NCI-H524 (cell line): ENCODE data around the gene FNTB.
A peak's percentile ranks its signal among the peaks of the same experiment; 100 is the strongest.

Experiments
- DNase-seq, 2 experiments: peaks; one replicate each; lab custom pipeline; 2025; lab: John Stamatoyannopoulos, UW

Gene FNTB

DNA sequence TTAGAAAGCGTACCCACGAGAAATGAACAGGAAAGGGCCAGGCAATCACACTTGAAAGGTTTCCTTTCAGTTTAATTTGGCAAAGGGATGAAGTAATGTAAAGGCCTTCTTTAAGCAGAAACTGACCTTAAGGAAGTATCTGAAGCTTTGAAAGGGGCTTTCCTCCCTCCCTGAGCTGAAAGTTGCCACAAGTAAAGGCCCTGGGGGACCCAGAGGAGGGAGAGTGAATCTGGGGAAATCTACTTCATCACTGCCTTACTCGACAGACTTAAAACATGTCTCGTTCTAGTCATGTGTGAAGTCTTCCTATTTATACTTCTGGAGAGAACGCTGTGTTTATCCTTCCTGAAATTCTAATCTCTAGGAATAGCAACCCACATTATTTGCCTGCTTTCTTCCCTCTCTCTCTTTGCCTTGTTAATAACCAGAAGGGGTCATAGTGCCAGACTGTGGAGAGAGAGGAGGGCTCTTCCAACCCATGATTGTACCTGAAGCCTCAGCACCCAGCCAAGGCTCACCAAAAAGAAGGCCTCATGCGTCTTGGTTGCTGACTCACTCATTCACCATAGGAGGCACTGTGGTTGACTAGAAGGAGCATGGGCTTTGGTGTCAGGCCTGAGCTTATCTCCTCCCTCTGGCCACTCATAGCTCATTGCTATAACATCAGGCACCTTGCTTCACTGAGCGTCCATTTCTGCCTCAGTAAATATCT is 33.9 kb upstream of the FNTB start:
- DNase-seq, result no peak

DNA sequence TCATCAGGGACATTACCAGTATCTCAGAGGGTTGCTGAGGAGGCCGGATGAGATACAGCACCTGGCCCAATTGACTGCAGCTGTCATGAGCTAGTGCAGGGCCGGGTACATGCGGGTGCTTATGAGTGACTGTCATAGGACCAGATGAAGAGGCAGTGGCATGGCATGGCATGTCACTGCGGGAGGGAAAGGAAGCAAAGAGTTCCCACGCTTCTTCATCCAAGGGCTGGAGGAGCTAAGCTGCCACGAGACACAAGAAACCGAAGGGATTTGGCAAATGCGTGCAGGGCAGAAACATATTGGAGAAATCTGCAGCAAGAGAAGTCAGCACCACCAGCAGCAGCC is 33.4 kb upstream of the FNTB start:
- no peak for DNase-seq

DNA sequence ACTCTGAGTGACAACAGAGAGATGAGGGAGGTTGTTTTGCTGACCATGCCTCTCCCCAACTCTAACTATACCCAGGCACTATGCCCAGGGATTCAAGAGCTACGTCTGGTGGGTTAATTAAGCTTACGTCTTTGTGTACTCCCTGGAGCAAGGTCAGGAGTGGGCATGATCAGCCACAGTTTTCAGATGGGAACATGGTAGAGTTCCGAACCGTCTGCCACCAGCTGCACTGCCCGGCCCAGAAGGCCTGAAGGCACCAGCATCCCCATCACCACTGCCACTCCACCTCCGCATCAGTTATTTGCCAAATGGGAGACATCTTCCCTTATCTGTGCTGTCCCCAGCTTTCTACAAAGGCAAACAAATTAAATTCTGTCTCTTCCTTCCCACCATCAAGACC is 33.0 kb upstream of the FNTB start:
- no peak for DNase-seq

DNA sequence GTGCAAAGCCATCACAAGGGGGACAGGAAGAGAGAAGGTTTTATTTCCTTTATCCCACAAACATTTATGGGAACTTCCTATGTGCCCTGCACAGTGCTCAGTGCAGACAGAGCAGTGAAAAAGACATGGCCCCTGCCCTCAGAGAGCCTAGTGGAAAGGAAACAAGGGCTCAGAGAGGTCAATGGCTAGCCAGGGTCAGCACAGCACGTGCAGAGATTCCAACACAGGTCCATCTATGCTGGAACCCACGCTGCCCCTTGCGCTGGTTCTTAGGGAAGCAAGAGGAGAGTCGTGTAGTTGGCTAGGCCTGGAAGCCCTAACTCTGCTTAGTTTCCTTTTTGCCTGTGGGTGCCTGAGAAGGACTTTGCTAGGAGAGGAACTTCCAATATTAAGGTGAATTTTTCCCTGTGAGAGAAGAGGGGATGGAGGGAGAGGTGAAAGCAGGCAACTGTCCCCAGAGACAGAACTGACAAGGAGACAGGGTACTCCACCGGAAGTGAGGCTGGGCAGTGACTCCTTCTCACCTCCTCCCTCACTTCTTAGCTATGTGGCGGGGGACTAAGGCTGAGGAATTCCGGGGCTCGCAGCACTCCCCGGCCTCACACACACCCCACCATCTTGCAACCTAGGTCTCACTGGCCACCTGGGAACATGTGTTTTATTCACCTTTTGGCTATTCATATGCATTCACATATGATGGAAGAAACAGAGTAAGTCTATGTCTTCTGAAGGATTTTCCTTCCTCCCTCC is 32.0 kb upstream of the FNTB start:
- no peak for DNase-seq

DNA sequence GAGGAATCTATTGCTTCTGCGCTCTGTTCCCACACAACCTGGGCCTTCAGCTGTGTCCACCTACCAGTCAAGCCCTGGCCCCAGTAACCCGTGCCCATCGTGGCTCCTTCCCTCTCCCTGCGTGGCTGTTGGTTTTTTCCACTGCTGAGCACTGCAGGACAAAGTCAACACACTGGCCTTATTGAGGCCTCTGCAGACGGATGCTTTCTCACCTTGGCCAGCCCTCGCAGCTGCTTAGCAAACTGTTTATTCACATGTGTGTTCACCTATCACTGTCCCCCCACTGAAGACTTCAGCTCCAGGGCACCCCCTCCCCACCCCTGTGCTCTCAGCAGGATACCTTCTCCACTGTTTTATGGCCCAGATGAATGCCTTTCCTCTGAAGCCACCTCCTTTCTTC is 31.4 kb upstream of the FNTB start:
- no peak for DNase-seq

DNA sequence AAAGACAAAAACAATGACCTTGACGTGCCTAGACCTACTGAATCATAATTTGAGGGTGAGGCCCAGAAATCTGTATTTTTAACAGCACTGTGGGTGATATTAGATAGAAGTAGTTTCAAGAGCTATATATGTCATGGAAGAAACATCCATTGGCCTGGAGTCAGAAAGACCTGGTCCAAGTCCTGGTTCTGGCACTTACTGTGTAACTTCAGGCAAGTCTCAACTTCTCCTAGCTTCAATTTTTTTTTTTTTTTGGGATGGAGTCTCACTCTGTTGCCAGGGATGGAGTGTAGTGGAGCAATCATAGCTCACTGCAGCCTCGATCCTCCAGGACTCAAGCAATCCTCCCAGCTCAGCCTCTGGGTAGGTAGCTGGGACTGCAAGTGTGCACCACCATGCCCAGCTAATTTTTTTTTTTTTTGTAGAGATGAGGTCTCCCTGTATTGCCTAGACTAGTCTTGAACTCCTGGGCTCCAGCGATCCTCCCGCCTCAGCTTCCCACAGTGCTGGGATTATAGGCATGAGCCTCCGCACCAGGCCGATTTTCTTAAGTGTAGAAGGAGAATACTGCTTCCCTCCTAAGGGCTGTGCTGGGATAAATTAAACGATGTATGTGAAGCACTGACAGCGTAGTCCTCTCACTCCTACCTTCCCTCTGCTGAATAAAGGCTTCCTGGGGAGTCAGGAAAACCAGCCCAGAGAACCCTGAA is 29.8 kb upstream of the FNTB start:
- no peak for DNase-seq

DNA sequence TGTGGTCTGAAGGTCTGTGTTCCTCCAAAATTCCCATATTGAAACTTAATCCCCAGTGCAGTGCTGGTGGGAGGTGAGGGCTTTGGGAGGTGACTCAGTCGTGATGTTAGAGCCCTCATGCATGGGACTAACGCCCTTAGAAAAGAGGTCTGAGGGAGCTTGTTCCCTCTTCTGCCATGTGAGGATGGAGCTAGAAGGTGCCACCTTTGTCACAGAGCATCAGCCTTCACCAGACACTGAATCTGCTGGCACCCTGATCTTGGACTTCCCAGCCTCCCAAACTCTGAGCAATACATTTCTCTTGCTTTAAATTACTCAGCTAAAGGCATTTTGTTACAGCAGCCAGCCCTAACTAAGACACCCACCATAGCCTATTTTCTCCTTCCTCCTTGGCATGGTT is 28.5 kb upstream of the FNTB start:
- no peak for DNase-seq

DNA sequence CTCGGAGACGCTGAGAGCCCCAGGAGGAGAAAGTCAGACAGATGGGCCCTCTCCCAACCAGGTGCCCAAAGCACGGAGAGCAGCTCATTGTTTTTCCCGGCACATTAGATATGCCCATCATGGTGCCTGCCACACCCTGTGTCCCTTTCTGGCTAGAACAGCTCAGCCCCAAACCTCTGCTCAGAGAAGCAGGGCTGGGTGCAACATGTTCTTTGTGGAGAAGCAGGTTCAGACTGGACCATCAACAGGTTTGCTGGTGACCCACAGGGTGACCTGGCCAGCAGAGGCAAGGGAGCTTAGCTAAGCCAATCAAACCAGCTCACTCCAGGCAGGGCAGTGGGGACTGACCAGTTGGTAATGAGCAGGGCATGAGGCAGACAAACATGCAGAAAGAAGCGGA is 28.0 kb upstream of the FNTB start:
- DNase-seq, result no peak

DNA sequence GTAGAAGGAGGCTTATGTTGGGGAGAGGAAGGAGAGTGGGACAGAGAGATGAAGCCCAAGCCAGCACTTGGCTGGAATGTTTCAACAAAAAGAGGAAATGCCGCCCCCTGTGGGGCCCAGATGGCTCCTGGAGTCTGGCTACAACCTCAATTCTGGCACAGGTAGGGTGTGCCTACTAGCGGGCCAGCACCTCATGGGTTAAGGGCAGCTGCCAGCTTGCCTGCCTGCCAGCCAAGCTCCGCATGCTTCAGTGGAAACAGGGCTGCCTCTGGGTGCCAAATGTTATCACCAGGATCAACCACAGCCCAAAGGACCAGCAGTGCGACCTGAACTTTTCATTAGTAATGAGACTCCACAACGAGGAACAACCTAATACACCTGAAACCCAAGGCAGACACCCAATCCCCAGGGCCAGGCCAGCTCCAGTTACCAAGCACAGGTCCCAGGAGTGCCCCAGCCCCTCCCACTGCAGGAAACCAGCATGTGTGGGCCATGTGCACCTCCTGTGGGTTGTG is 25.9 kb upstream of the FNTB start:
- peak in 1 of 2 experiments; percentile 31 for DNase-seq

DNA sequence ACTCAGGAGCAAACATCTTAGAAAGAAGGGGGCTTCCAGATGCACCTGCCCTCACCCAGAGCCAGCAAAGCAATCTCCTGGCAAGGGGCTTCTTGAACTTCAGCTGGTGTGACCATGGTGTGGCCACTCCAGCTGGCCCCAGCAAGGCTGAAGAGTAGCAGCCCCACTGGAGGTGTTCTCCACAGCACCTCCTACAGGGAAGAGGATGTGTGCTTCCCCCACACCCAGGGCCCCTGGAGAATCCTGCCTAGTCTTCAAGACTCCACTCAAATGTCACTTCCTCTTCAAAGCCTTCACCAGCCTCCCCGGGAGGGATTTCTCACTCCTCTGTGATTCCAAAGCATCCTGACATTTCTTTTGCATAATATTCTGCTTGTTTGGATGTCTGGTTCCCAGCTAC is 23.1 kb upstream of the FNTB start:
- DNase-seq, result peak in 1 of 2 experiments; percentile 16

DNA sequence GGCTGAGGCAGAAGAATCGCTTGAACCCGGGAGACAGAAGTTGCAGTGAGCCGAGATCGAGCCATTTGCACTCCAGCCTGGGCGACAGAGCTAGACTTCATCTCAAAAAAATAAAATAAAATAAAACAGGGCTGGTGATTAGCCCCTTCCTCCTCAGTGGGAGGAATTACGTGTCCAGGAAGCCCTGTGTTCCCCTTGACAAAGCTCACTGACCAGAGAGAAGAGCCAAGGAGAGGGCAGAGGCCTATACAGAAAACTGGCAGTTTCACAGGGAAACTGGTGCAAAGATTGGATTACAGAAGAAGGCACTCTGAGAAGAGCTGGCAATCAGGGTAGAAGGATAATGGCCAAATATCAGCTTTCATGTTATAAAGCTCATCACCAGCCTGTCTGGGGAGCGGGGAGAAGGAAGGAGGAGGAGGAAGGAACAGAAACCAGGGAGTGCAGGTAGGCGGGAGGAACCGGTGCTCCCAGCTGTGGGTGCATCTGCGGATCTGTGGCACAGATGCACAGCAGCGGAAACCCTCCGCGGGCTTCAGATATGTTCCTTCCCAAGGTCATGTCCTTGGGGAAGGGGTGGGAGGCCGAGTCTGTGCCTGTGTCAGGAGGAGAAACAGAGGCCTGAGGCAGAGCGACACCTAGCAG is 21.2 kb upstream of the FNTB start:
- DNase-seq, result no peak

DNA sequence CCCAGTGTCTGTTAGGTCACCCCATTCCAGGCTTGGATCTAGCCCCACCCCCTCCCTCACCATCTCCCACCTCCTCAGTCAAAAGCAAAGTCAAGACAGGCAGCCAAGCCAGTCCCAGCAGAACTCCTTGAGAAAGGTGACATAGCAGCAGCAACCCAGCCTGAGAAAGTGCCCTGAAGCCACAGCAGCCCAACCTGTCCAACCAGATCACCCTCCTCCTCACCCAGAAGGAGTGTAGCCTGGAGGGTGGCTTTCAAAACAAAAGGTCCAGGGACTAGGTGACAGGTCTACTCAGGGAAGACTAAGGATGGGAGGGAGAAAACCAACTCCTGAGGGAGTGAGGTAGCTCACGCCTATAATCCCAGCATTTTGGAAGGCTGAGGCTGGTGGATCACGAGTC is 19.7 kb upstream of the FNTB start:
- no peak for DNase-seq

DNA sequence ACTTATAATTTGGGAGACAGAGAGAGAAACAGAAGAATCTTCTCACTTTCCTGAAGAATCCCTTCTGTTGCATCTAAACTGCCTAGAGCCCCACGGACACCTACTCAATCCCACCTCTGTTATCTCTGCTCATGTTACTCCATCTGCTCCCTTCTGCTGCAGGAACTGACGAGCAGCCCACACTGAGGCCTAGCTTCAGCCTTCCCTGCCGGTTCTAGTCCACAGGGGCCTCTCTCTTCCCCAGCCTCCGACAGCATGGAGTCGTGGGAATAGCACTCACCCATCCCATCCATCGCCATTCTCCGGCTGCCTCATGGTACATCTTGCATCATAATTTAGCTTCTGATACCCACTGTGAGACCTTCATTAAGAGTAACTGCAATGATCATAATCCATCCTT is 18.5 kb upstream of the FNTB start:
- DNase-seq, result peak in 1 of 2 experiments; percentile 34

DNA sequence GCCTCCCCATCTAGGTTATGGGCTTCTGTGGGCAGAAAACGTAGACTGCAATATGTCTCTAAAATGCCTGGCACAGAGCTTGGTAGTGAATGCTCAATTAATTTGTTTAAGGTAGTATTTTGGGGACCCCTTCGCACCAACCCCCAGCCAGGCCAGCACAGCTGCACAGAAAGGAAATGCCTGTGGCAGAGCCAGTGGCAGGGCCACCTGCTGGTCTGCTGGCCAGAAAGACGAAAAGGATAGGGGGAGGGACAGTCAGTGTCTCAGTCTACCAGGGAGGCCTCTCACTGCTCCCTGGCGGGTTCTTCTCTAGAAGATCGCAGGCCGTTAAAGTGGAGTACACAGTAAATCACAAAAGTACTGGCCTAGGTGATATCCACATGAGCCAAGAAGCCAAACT is 18.0 kb upstream of the FNTB start:
- no peak for DNase-seq

DNA sequence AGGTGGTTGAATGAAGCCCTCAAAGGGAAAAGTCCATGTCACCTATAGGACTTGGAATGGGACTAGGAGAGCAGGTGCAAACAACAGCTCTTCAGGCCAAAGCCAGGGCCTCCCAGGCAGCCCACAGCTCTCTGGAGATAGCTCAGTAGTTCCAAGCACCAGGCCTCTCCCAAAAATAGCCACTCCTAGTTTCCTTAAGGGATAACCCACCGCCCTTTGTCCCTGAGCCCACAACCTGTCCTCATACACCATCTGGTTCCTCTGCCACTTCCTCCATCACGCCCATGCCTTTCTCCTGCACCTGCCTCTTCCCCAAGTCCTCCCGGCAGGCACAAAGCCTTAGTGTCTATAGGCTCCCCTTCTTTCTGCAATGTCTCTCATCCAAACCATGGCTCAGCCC is 16.7 kb upstream of the FNTB start:
- DNase-seq, result no peak

DNA sequence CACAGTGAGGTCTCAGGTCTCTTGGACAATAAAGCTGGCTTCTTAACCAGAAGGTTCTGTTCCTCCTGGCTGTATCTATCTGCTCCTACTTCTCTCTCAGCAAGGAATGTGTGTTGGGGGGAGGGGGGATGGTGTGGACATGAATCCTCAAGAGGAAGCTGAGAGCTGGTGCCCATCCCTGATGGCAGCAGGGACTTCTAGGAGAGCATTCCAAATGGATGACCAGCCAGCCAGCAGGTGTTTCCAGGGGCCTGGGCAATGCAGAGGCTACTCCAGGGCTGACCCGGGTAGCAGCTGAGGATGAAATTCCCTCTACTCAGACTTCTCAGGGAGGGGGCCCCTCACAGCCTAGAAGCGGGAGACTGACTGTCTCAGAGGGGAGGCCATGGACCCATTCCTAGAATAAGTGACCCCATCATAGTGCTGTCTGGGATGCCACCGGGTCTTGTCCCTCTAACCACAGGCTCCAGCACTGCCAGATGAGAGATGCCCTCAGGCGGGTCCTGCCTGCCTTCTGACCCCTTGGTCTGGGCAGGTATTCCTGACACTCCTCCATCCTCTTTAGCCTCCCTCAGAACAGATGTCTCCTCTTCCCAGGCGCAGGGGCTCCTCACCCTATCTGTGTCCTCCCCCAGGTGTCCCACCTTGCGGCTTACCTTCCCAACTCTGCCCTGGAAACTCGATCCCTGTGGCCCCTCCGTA is 15.8 kb upstream of the FNTB start:
- peak in 1 of 2 experiments; percentile 49 for DNase-seq

DNA sequence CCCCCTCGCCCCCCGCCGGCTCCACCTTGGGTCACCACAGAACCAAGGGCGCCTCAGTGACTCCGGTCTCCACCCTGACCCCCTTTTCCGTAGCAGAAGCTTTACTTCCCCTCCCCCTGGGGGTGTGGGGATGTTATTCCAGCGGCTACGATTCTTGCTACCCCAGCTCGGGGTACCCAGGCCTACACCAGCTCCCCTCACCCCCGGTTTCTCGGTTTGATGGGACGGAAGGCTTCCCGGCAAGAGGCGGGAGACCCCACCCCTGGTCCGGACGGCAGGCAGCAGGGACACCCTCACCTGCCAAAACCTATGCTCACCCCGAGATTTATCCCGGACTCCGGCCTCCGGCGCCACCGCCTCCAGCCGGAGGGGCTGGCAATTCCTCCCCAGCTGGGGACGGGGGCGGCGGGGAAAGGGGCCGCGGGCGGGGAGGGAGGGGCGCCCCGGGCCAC is 15.2 kb upstream of the FNTB start:
- DNase-seq, result peak in 1 of 2 experiments; percentile 49

DNA sequence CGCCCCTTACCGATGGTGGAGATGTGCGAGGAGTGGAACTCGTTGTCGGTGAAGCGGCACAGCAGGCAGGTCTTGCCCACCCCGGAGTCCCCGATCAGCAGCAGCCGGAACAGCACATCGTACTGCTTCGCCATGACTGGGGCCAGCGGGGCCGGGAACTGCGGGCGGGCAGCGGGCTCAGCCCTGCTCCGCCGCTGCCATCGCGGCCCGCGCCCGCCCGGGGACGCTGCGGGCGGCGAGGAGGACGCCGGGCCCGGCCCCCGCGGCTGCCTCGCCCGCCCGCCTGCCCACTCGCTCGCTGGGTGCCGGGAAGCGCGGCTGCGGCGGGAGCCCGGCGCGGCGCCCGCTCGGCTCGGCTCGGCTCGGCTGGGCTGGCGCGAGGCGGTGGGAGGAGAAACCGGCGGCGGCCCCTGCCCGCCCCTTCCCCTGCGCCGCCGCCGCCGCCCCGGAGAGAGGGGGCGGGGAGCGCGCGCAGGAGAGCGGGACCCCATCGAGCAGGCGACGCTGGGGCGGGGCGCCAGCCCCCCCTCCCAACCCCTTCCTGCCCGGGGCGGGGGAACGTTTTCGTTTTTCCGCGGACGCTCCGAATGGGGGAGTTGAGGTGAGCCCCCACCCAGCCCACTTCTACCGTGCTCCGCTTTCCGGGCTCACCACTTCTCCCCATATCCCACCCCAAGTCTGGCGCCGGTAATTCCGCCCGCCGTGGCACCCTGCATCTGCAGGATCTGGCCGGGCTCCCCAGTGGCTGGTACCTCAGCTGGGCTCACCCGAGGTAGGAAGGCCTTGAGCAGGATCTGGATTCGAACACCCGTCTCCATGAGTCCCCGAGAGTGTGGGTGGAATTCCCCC is 14.5 kb upstream of the FNTB start, which contains the start of gene RAB15:
TSS of gene RAB15 (minus strand) at position 394 of the 849 bp plus-strand sequence. CDS start at position 134, 260 bp downstream.
- peak in 1 of 2 experiments; percentile 45 for DNase-seq

DNA sequence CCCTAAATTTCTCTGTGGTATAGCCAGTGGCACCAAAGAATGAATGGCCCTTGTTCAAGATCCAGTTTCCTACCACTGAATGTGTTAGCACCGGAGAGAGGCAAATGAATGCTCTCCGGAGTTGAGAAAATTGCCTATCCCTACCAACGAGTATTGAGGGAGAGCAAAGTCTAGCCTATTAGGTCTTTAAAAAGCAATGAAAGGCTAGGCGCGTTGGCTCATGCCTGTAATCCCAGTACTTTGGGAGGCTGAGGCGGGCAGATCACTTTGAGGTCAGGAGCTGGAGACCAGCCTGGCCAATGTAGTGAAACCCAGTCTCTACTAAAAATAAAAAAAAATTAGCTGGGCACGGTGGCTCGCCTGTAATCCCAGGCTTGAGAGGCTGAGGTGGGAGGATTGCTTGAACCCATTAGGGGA is 13.7 kb upstream of the FNTB start:
- no peak for DNase-seq

DNA sequence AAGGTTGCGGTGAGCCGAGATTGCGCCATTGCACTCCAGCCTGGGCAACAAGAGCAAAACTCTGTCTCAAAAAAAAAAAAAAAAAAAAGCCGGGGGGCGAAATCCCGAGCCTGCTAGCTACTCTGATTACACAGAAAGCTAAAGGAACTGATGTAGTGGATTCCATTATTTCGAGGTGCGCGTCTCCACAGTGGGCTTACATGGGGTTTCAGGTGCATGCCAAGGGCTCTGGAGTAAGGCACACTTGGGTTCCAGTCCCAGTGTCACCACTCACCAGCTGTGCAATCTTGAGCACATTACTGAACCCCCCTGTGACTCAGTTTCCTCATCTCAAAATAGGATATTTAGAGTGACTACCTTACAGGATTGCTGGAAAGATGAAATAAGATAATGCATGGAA is 12.9 kb upstream of the FNTB start:
- no peak for DNase-seq

DNA sequence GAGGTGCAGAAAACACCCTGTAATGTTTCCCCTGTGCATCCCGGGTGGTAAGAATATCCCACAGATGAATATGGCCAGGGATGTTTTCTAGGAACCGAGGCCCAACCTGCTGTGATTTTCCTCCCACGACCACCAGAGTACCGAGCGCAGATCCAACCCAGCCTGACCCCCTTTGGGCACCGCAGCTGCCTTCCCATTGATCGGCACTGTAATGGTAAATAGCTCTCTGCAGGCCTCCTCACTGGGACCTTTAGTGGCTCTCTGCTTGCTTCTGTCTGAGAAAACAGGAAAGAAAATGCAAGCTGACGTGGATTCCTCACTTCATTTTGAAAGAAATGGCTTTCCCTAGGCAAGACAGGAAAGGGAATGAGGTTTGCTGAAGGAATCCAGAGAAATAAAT is 12.1 kb upstream of the FNTB start:
- no peak for DNase-seq
